ENCODE measurements around the gene RALGDS. TPM values are rescaled to one million over a fixed set of nuclear protein-coding genes. Genes with fewer than 3 reads are reported as not detected.

Gene RALGDS
- total RNA-seq, 1 experiment from 2014 or later: 25.8 TPM

Small RNA genes within 50 kb of the gene (microRNA-seq; reads per million reads assigned to microRNA genes)
- 2.9 reads per million for gene MIR6877 (ENCODE audit: unreplicated experiment)

Other genes starting within 250 kb of the RALGDS start
- 0.39 TPM for gene AK8, start 243.0 kb downstream of the RALGDS start, total RNA-seq (2021; ENCODE audit: unreplicated experiment)
- gene SPACA9, start 242.3 kb downstream of the RALGDS start, total RNA-seq (2021; ENCODE audit: unreplicated experiment): 3.0 TPM
- 27.4 TPM for gene TSC1, start 176.6 kb downstream of the RALGDS start, total RNA-seq (2021; ENCODE audit: unreplicated experiment)
- gene GFI1B, start 142.5 kb downstream of the RALGDS start, total RNA-seq (2021; ENCODE audit: unreplicated experiment): 0.08 TPM
- gene GTF3C5, start 90.2 kb downstream of the RALGDS start, total RNA-seq (2021; ENCODE audit: unreplicated experiment): 47.7 TPM
- 4.3 TPM for gene CEL, start 59.3 kb downstream of the RALGDS start, total RNA-seq (2021; ENCODE audit: unreplicated experiment)
- gene GBGT1, start 42.7 kb upstream of the RALGDS start, total RNA-seq (2021; ENCODE audit: unreplicated experiment): 1.8 TPM
- gene OBP2B, start 88.0 kb upstream of the RALGDS start, total RNA-seq (2021; ENCODE audit: unreplicated experiment): not detected
- 0.10 TPM for gene ABO, start 154.0 kb upstream of the RALGDS start, total RNA-seq (2021; ENCODE audit: unreplicated experiment)
- 16.1 TPM for gene SURF6, start 214.9 kb upstream of the RALGDS start, total RNA-seq (2021; ENCODE audit: unreplicated experiment)
- gene MED22, start 226.9 kb upstream of the RALGDS start, total RNA-seq (2021; ENCODE audit: unreplicated experiment): 26.2 TPM
- 1,104 TPM for gene RPL7A, start 227.0 kb upstream of the RALGDS start, total RNA-seq (2021; ENCODE audit: unreplicated experiment)
- gene SURF1, start 235.2 kb upstream of the RALGDS start, total RNA-seq (2021; ENCODE audit: unreplicated experiment): 45.6 TPM
- 19.2 TPM for gene SURF2, start 235.3 kb upstream of the RALGDS start, total RNA-seq (2021; ENCODE audit: unreplicated experiment)